HepG2 (cell line): ENCODE data around the gene AQP5. TPM values are rescaled to one million over a fixed set of nuclear protein-coding genes. Genes with fewer than 3 reads are reported as not detected.

Source experiments
- ATF4 ChIP-seq, 2 experiments: fragments of 450-650 bp in 1 of 2; sonication (generic) in 1 of 2; formaldehyde crosslinking; IDR thresholded peaks; 2 replicates each; pipeline versions ENCODE4 v1.5.0 to v1.8.0; 2020 to 2022; ENCODE audit warnings: mild to moderate bottlenecking in 1 of 2, missing genetic modification reagents in 1 of 2
- ATF7-NPFF ChIP-seq: sonication (generic); formaldehyde crosslinking; IDR thresholded peaks from 2 replicates; pipeline ENCODE4 v1.8.1; 2023; ENCODE audit warnings: mild to moderate bottlenecking, low read depth, missing genetic modification reagents, moderate library complexity
- FLYWCH1 ChIP-seq: sonication (generic); formaldehyde crosslinking; IDR thresholded peaks from 2 replicates; pipeline ENCODE4 v1.8.1; 2023; ENCODE audit warnings: mild to moderate bottlenecking, missing genetic modification reagents
- FOXK1 ChIP-seq: sonication (generic); formaldehyde crosslinking; IDR thresholded peaks from 2 replicates; pipeline ENCODE4 v1.4.0; 2020; ENCODE audit warnings: low read depth, missing genetic modification reagents, borderline replicate concordance
- GMEB2 ChIP-seq: IDR thresholded peaks from 2 replicates; pipeline ENCODE4 v1.6.1; 2016; ENCODE audit warnings: missing biosample characterization, missing genetic modification reagents, low read depth
- MED8 ChIP-seq: sonication (generic); formaldehyde crosslinking; IDR thresholded peaks from 2 replicates; pipeline ENCODE4 v1.8.1; 2023; ENCODE audit warnings: mild to moderate bottlenecking, missing genetic modification reagents; ENCODE audit not compliant: insufficient replicate concordance
- NCOA2 ChIP-seq: sonication (generic); formaldehyde crosslinking; IDR thresholded peaks from 2 replicates; pipeline ENCODE4 v1.8.0; 2022; ENCODE audit warnings: inconsistent platforms
- NFE2 ChIP-seq: sonication (generic); formaldehyde crosslinking; IDR thresholded peaks from 2 replicates; pipeline ENCODE4 v1.4.0; 2020; ENCODE audit warnings: missing genetic modification reagents
- NFIC ChIP-seq: IDR thresholded peaks from 2 replicates; pipeline ENCODE4 v1.6.1; 2012; ENCODE audit warnings: mild to moderate bottlenecking, low read length, inconsistent platforms
- NRL ChIP-seq: sonication (generic); formaldehyde crosslinking; IDR thresholded peaks from 2 replicates; pipeline ENCODE4 v1.5.0; 2020; ENCODE audit warnings: missing genetic modification reagents, mild to moderate bottlenecking, moderate library complexity, borderline replicate concordance
- SIX1 ChIP-seq: sonication (generic); formaldehyde crosslinking; IDR thresholded peaks from 2 replicates; pipeline ENCODE4 v1.4.0; 2020; ENCODE audit warnings: missing genetic modification reagents, borderline replicate concordance
- ZBTB7A ChIP-seq: sonication (generic); formaldehyde crosslinking; IDR thresholded peaks from 2 replicates; pipeline ENCODE4 v1.8.0; 2022; ENCODE audit warnings: mild to moderate bottlenecking, missing genetic modification reagents
- ZNF432 ChIP-seq: sonication (generic); formaldehyde crosslinking; IDR thresholded peaks from 2 replicates; pipeline ENCODE4 v1.5.0; 2020; ENCODE audit warnings: missing genetic modification reagents, mild to moderate bottlenecking, borderline replicate concordance
- ZNF629 ChIP-seq: sonication (generic); formaldehyde crosslinking; conservative IDR thresholded peaks from 2 replicates; pipeline ENCODE4 v1.5.0; 2020; ENCODE audit warnings: missing genetic modification reagents
- ZSCAN31 ChIP-seq: sonication (generic); formaldehyde crosslinking; IDR thresholded peaks from 2 replicates; pipeline ENCODE4 v1.5.0; 2020; ENCODE audit warnings: low read depth, mild to moderate bottlenecking, missing genetic modification reagents
- polyA plus RNA-seq, 8 experiments: library from polyadenylated mRNA; depleted of rRNA in 3 of 8; stranded (reverse) in 7 of 8; unstranded in 1 of 8; fragments of >200 nt; fragmentation: Illumina TruSeq in 4 of 8; extraction: Trizol in 4 of 8; gene quantifications; 2 replicates each; pipeline versions ENCODE4 v1.2.1 to v1.2.3, GENCODE V29; 2011 to 2016; ENCODE audit warnings: low read depth in 4 of 8, missing spikeins in 1 of 8, mixed read lengths in 1 of 8; ENCODE audit not compliant: insufficient read depth in 1 of 8
- total RNA-seq, 5 experiments: library from RNA; depleted of rRNA; stranded (reverse); fragments of >200 nt; fragmentation: Illumina TruSeq; extraction: Trizol; gene quantifications; 2 replicates each; pipeline ENCODE4 v1.2.3, GENCODE V29; 2016; ENCODE audit warnings: low read depth in 1 of 5
- TF ChIP-seq, protein P1 (sequence below): sonication (generic); formaldehyde crosslinking; IDR thresholded peaks from 2 replicates; pipeline ENCODE4 v1.4.0; 2020; ENCODE audit warnings: missing genetic modification reagents, borderline replicate concordance
- TF ChIP-seq, protein P2 (sequence below): sonication (generic); formaldehyde crosslinking; IDR thresholded peaks from 2 replicates; pipeline ENCODE4 v1.4.0; 2020; ENCODE audit warnings: mild to moderate bottlenecking, missing genetic modification reagents
- TF ChIP-seq, protein P3 (sequence below): IDR thresholded peaks from 2 replicates; pipeline ENCODE4 v1.6.1; 2016; ENCODE audit warnings: control low read depth
- TF ChIP-seq, protein P4 (sequence below): sonication (generic); formaldehyde crosslinking; IDR thresholded peaks from 2 replicates; pipeline ENCODE4 v1.4.0; 2020; ENCODE audit warnings: mild to moderate bottlenecking, missing genetic modification reagents

The AQP5 gene
- total and polyA plus RNA-seq, 2 of the 13 experiments (the other 11 are each of a cell fraction or from before 2014, with no cell fraction given) = not detected

GRCh38 chr12:49967042-49967776 is 5.5 kb downstream of the AQP5 start (continued):
- TF ChIP-seq NFE2 (CRISPR knock-in tag) (no peak), ZNF432 (CRISPR knock-in tag) (no peak), MED8 (CRISPR knock-in tag) (no peak), GMEB2 (no peak), ATF4 (CRISPR knock-in tag; IDR thresholded peaks at IDR 0.05) (no peak), ZBTB7A (CRISPR knock-in tag) (no peak), ATF7-NPFF (peak; percentile 65; the same call in 1 of the 2 replicates), NCOA2 (CRISPR knock-in tag) (no peak), SIX1 (CRISPR knock-in tag) (no peak), NFIC (no peak), NRL (CRISPR knock-in tag) (peak; percentile 36; the same call in 1 of the 2 replicates), FOXK1 (CRISPR knock-in tag) (no peak), ZNF629 (no peak), FLYWCH1 (CRISPR knock-in tag) (no peak), ZSCAN31 (0 out of 2 replicates have a peak, but pooled peaks have one; percentile 73)
- TF ChIP-seq, protein P1, sequence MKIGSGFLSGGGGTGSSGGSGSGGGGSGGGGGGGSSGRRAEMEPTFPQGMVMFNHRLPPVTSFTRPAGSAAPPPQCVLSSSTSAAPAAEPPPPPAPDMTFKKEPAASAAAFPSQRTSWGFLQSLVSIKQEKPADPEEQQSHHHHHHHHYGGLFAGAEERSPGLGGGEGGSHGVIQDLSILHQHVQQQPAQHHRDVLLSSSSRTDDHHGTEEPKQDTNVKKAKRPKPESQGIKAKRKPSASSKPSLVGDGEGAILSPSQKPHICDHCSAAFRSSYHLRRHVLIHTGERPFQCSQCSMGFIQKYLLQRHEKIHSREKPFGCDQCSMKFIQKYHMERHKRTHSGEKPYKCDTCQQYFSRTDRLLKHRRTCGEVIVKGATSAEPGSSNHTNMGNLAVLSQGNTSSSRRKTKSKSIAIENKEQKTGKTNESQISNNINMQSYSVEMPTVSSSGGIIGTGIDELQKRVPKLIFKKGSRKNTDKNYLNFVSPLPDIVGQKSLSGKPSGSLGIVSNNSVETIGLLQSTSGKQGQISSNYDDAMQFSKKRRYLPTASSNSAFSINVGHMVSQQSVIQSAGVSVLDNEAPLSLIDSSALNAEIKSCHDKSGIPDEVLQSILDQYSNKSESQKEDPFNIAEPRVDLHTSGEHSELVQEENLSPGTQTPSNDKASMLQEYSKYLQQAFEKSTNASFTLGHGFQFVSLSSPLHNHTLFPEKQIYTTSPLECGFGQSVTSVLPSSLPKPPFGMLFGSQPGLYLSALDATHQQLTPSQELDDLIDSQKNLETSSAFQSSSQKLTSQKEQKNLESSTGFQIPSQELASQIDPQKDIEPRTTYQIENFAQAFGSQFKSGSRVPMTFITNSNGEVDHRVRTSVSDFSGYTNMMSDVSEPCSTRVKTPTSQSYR (CRISPR knock-in tag) = 0 out of 2 replicates have a peak, but pooled peaks have one; percentile 35
- TF ChIP-seq, protein P2, sequence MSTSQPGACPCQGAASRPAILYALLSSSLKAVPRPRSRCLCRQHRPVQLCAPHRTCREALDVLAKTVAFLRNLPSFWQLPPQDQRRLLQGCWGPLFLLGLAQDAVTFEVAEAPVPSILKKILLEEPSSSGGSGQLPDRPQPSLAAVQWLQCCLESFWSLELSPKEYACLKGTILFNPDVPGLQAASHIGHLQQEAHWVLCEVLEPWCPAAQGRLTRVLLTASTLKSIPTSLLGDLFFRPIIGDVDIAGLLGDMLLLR (CRISPR knock-in tag) = no peak
- TF ChIP-seq, protein P3, sequence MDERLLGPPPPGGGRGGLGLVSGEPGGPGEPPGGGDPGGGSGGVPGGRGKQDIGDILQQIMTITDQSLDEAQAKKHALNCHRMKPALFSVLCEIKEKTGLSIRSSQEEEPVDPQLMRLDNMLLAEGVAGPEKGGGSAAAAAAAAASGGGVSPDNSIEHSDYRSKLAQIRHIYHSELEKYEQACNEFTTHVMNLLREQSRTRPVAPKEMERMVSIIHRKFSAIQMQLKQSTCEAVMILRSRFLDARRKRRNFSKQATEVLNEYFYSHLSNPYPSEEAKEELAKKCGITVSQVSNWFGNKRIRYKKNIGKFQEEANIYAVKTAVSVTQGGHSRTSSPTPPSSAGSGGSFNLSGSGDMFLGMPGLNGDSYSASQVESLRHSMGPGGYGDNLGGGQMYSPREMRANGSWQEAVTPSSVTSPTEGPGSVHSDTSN = no peak
- TF ChIP-seq, protein P4, sequence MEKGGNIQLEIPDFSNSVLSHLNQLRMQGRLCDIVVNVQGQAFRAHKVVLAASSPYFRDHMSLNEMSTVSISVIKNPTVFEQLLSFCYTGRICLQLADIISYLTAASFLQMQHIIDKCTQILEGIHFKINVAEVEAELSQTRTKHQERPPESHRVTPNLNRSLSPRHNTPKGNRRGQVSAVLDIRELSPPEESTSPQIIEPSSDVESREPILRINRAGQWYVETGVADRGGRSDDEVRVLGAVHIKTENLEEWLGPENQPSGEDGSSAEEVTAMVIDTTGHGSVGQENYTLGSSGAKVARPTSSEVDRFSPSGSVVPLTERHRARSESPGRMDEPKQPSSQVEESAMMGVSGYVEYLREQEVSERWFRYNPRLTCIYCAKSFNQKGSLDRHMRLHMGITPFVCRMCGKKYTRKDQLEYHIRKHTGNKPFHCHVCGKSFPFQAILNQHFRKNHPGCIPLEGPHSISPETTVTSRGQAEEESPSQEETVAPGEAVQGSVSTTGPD = no peak
